ENCODE results near the gene NLRP10.

The NLRP10 gene

GRCh38 chr11:7973011-7973410, 7.8 kb upstream of the NLRP10 start:
- no peak for DNase-seq (ENCODE audit: low read depth, low spot score)

GRCh38 chr11:7971846-7972245, 6.6 kb upstream of the NLRP10 start:
- no peak for DNase-seq (ENCODE audit: low read depth, low spot score)

GRCh38 chr11:7969756-7970646, 4.8 kb upstream of the NLRP10 start:
- peak; percentile 51 for DNase-seq (ENCODE audit: low read depth, low spot score)

- DNase-seq (ENCODE audit: low read depth, low spot score): no peak
These were observed 3.4 kb upstream of the NLRP10 start for GRCh38 chr11:7968686-7969085.

- DNase-seq (ENCODE audit: low read depth, low spot score): no peak
These were observed 2.6 kb upstream of the NLRP10 start for GRCh38 chr11:7967826-7968225.

GRCh38 chr11:7967097-7967496, 1.9 kb upstream of the NLRP10 start:
- no peak for DNase-seq (ENCODE audit: low read depth, low spot score)

GRCh38 chr11:7964873-7965272, 374 bp downstream of the NLRP10 start:
- DNase-seq (ENCODE audit: low read depth, low spot score): no peak

- DNase-seq (ENCODE audit: low read depth, low spot score): no peak
These were observed 986 bp downstream of the NLRP10 start for GRCh38 chr11:7964261-7964660.

- DNase-seq (ENCODE audit: low read depth, low spot score): no peak
These were observed 10.1 kb downstream of the NLRP10 start for GRCh38 chr11:7955191-7955590.

GRCh38 chr11:7949934-7950333, 15.3 kb downstream of the NLRP10 start:
- no peak for DNase-seq (ENCODE audit: low read depth, low spot score)

- DNase-seq (ENCODE audit: low read depth, low spot score): no peak
These were observed 21.1 kb downstream of the NLRP10 start for GRCh38 chr11:7944123-7944522.

GRCh38 chr11:7941608-7942007, 23.6 kb downstream of the NLRP10 start, which contains the start of gene OR10A3:
Gene OR10A3, minus strand, starts transcription at chr11:7941708. Its CDS starts 2,188 bp downstream, at chr11:7939520.
- DNase-seq (ENCODE audit: low read depth, low spot score): no peak

GRCh38 chr11:7941146-7941545, 24.1 kb downstream of the NLRP10 start:
- no peak for DNase-seq (ENCODE audit: low read depth, low spot score)

- no peak for DNase-seq (ENCODE audit: low read depth, low spot score)
These were observed 28.6 kb downstream of the NLRP10 start for GRCh38 chr11:7936615-7937014.

GRCh38 chr11:7931168-7931567, 34.1 kb downstream of the NLRP10 start, which contains the start of gene OR10A6:
Gene OR10A6, minus strand, starts transcription at chr11:7931268. Its CDS starts 2,606 bp downstream, at chr11:7928662.
- no peak for DNase-seq (ENCODE audit: low read depth, low spot score)

GRCh38 chr11:7927635-7928034, 37.6 kb downstream of the NLRP10 start:
- no peak for DNase-seq (ENCODE audit: low read depth, low spot score)

- no peak for DNase-seq (ENCODE audit: low read depth, low spot score)
These were observed 40.7 kb downstream of the NLRP10 start for GRCh38 chr11:7924536-7924935.

GRCh38 chr11:7918141-7918540, 47.1 kb downstream of the NLRP10 start:
- DNase-seq (ENCODE audit: low read depth, low spot score): no peak
